WERI-Rb-1 (cell line): ENCODE data around the gene VPS13D.

Experiments
- DNase-seq: peaks from one replicate; pipeline ENCODE4 v3.0.0-alpha.2; 2020
- H3K27ac ChIP-seq: fragments of 250-450 bp; sonication (Bioruptor Pico); 2 replicates; pipeline ENCODE4 v1.5.1; 2020; ENCODE audit warnings: mild to moderate bottlenecking, moderate library complexity
- H3K27me3 ChIP-seq: fragments of 250-450 bp; sonication (Bioruptor Pico); 2 replicates; pipeline ENCODE4 v1.5.1; 2021; ENCODE audit warnings: mild to moderate bottlenecking, low read depth, moderate library complexity; ENCODE audit not compliant: insufficient read depth, severe bottlenecking
- H3K36me3 ChIP-seq: fragments of 250-450 bp; sonication (Bioruptor Pico); 2 replicates; pipeline ENCODE4 v1.5.1; 2020; ENCODE audit warnings: mild to moderate bottlenecking, moderate library complexity
- H3K4me3 ChIP-seq: 2 replicates; pipeline ENCODE4 v1.5.1; 2011; ENCODE audit warnings: low read depth, mild to moderate bottlenecking, control low read depth, low read length
- H3K9me3 ChIP-seq: fragments of 250-450 bp; sonication (Bioruptor Pico); 2 replicates; pipeline ENCODE4 v1.5.1; 2021; ENCODE audit warnings: mild to moderate bottlenecking, moderate library complexity; ENCODE audit not compliant: severe bottlenecking
- TF ChIP-seq, protein P1 (sequence below): IDR thresholded peaks from 2 replicates; pipeline ENCODE4 v1.5.1; 2011; ENCODE audit warnings: low read depth, mild to moderate bottlenecking, control low read depth, inconsistent platforms, low read length

Gene VPS13D

DNA sequence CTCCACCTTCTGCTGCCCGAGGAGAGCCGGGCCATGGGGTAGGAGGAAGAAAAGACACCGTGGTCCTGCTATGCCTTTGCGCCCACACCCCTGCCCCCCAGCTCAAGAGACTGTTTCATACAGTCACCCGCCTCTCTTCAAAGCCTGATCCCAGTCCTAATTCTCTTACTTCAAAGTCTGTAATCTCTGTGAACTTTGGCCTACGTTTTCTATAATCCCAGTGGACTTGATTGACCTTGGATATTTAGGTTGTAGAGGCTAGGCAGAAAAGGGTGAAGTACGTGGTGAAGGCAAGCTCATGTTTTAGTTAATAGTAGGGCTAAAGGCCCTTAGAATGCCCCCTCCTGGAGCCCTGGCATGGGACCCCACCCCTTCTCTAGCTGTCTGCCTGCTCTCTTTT is 28.4 kb downstream of the VPS13D start:
- H3K9me3 ChIP-seq, result no peaks in the 10 kb centered on the region
- DNase-seq, result peak; percentile 19
- TF ChIP-seq, protein P1, sequence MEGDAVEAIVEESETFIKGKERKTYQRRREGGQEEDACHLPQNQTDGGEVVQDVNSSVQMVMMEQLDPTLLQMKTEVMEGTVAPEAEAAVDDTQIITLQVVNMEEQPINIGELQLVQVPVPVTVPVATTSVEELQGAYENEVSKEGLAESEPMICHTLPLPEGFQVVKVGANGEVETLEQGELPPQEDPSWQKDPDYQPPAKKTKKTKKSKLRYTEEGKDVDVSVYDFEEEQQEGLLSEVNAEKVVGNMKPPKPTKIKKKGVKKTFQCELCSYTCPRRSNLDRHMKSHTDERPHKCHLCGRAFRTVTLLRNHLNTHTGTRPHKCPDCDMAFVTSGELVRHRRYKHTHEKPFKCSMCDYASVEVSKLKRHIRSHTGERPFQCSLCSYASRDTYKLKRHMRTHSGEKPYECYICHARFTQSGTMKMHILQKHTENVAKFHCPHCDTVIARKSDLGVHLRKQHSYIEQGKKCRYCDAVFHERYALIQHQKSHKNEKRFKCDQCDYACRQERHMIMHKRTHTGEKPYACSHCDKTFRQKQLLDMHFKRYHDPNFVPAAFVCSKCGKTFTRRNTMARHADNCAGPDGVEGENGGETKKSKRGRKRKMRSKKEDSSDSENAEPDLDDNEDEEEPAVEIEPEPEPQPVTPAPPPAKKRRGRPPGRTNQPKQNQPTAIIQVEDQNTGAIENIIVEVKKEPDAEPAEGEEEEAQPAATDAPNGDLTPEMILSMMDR, result no peak
- peaks cover 21% of the 10 kb centered on the region for H3K36me3 ChIP-seq
- H3K27me3 ChIP-seq, result no peaks in the 10 kb centered on the region
- no peak overlapping the region for H3K27ac ChIP-seq
- no peak overlapping the region for H3K4me3 ChIP-seq

DNA sequence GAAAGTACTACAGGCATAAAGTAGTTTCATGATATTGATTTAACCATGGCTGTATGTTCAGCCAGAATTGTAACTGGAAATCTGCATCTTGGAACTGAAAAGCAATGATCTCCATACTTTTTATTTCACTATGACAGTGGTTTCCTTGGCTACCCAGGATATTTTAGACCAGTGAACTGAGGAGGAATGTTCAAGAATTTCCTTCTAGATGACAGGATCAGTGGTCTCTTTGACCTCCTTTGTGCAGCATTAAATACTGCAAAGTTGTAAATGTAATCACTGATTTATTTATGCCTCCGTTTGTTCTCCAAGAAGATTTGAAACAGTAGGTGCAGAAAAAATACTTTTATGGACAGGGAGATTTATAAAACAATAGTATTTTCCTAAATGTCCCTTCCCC is 39.5 kb downstream of the VPS13D start:
- Histone ChIP-seq H3K4me3 (no peak overlapping the region), H3K36me3 (peaks cover 34% of the 10 kb centered on the region), H3K27ac (no peak overlapping the region), H3K9me3 (no peaks in the 10 kb centered on the region), H3K27me3 (no peaks in the 10 kb centered on the region)
- TF ChIP-seq, protein P1, result no peak
- DNase-seq, result no peak

DNA sequence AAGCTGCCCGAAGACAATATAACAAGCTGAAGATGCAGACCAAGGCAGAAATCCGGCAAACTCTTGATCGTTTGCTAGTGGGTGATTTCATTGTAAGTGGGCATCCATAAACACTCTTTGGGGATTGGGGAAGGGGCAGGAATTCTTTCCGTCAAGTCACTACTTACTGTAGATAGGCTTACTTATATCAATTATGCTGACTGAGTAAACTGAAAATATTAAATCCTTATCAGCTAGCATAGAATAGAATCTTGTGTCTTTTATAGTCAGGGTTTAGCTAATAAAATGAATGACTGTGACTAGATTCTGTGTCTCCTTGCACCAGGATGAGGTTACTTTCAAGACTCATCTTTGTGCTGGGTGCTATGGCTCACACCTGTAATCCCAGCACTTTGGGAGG is 41.2 kb downstream of the VPS13D start:
- Histone ChIP-seq H3K9me3 (no peaks in the 10 kb centered on the region), H3K4me3 (no peak overlapping the region), H3K36me3 (peaks cover 40% of the 10 kb centered on the region), H3K27me3 (no peaks in the 10 kb centered on the region), H3K27ac (no peak overlapping the region)
- TF ChIP-seq, protein P1, result no peak
- no peak for DNase-seq

DNA sequence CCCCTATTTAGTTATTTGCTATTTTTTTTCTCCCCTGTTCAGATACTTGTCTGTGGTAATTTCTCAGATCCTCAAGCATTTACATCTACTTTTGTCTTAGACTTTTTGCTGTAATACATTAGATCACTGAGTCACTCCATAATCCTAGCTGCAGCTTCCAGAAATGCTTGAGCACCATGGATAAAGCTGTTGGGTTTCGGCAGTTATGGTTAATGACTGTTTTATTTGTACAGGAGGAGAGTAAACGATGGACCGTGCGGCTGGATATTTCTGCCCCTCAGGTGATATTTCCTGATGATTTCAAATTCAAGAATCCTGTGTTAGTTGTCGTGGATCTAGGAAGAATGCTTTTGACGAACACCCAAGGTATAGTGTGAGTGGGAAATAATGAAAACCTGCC is 42.9 kb downstream of the VPS13D start:
- Histone ChIP-seq H3K27me3 (no peaks in the 10 kb centered on the region), H3K9me3 (no peaks in the 10 kb centered on the region), H3K27ac (no peak overlapping the region), H3K36me3 (peaks cover 46% of the 10 kb centered on the region), H3K4me3 (no peak overlapping the region)
- no peak for DNase-seq
- TF ChIP-seq, protein P1, result no peak

DNA sequence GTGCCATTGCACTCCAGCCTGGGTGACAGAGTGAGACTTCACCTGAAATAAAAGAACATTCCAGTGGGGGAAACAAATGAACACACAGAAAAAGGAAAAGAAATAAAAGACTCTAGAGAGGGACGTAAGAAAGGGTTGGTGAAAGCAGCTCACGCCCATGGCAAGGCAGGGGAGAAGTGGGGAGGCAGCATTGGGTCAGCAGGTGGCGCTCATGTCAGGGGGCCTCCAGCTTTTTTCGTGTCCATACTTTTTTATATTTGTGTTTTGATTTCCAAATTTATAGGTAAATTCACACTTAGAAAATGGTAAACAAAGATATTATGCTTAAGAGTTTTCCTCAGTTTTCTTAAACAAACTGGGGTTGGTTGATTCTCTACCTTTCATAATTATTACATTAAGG is 45.5 kb downstream of the VPS13D start:
- DNase-seq, result peak; percentile 23
- no peaks in the 10 kb centered on the region for H3K27me3 ChIP-seq
- H3K36me3 ChIP-seq, result peaks cover 35% of the 10 kb centered on the region
- TF ChIP-seq, protein P1, result peak; percentile 77
- H3K27ac ChIP-seq, result no peak overlapping the region
- no peak overlapping the region for H3K4me3 ChIP-seq
- no peaks in the 10 kb centered on the region for H3K9me3 ChIP-seq

DNA sequence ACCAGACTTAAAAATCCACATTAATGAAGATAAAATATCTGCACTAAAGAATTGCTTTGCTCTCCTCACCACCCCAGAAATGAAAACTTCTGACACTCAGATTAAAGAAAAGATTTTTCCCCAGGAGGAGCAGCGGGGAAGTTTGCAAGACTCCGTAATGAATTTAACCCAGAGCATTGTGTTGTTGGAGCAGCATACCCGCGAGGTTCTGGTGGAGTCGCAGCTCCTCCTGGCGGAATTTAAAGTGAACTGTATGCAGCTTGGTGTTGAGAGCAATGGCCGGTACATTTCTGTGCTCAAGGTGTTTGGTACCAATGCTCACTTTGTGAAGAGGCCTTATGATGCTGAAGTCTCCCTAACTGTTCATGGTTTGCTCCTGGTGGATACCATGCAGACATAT is 46.4 kb downstream of the VPS13D start:
- DNase-seq, result peak; percentile 44
- H3K36me3 ChIP-seq, result peaks cover 33% of the 10 kb centered on the region
- H3K27ac ChIP-seq, result no peak overlapping the region
- no peaks in the 10 kb centered on the region for H3K27me3 ChIP-seq
- no peaks in the 10 kb centered on the region for H3K9me3 ChIP-seq
- no peak overlapping the region for H3K4me3 ChIP-seq
- TF ChIP-seq, protein P1, result peak; percentile 70
